ENCODE results near the gene WTAP.
"Not testable (repeated sequence)": the region's sequence is repeated elsewhere in the genome, so short reads cannot be mapped to it uniquely, and the experiment has no call there.

WTAP gene

DNA sequence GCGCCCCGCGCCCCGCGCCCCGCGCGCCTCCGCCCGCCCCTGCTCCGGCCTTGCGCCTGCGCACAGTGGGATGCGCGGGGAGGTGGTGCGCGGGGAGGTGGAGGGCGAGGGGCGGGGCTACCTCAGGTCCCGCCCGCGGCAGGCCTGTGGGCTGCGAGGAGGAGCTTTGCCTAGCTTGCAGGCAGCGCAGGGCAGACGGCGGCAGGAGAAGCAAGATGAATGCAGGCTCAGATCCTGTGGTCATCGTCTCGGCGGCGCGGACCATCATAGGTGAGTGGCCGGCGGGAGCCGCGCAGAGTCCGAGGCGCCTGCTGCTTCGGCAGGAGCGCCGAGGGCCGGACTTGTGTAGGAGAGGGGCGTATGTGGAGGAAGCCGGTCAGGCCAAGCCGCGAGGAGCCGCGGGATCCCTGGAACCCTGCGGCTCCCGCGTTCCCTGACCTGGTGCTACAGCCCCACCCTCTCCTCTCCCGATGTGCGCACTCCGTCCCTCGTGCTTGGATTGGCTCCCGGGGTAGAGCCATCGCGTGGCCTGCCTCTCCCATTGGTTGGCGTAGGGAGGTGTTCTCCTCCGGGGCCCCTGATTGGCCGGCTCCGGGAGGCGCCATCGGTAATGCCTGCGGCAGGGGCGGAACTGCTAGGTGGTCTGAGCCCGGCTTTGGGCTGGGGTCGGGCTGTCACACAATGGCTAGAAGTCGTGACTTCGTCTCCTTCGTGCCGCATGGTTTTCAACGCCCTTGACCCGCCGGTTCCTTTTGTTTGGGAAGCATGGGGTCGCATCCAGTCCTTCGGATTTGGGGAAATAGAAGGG, 34.8 kb downstream of the WTAP start, which contains the start of gene ACAT2:
ACAT2 (plus strand) TSS at position 173 of the 808 bp plus-strand sequence; CDS start at position 216, 43 bp downstream.
- peak; percentile 86 to 92 (median 89) for DNase-seq (ENCODE audit: low read depth in 3 of 3)

DNA sequence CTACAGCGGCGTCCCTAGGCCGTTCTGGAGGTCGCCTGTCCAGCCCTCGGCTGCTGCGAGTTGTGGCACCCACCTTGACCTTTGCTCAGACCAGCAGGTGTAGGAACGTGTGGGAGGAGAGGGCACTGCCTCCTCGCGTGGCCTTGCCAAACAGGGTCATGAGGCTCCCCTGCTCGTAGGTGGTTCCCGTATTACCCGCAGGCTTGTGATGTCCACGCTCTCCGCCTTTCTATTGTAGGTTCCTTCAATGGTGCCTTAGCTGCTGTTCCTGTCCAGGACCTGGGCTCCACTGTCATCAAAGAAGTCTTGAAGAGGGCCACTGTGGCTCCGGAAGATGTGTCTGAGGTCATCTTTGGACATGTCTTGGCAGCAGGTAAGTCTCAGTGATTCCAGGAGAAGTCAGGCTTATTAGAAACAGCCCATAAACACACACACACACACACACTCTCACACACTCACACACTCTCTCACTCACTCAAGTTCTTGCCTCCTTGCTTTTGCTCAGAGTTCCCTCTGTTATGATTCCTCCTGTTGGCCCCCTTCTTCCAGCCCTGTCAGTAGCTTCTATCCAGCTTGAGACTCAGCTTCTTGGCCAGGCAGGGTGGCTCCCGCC, 35.5 kb downstream of the WTAP start:
- DNase-seq (ENCODE audit: low read depth in 3 of 3): no peak

GRCh38 chr6:159766906-159767305, 39.6 kb downstream of the WTAP start:
- no peak for DNase-seq (ENCODE audit: low read depth in 3 of 3)

- DNase-seq (ENCODE audit: low read depth in 3 of 3): no peak
Observed at GRCh38 chr6:159769470-159769869, 42.2 kb downstream of the WTAP start.

DNA sequence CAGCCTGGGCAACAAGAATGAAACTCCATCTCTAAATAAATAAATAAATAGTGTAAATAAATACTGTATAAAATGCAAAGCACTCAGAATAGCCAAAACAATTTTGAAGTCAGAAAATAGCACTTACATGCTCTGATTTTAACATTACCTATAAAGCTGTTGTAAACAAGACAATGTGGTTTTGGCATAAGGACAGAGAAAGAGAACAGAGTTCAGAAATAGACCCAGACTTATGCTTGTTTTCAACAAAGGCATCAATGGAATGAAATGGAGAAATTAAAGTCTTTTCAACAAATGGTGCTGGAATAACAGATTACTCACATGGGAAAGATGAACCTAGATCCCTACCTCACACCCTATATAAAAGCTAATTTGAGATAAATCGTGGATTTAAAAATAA, 44.9 kb downstream of the WTAP start:
- DNase-seq (ENCODE audit: low read depth in 3 of 3): no peak

GRCh38 chr6:159777240-159777904, 50.1 kb downstream of the WTAP start:
- no peak for DNase-seq (ENCODE audit: low read depth in 3 of 3)

- no peak for DNase-seq (ENCODE audit: low read depth in 3 of 3)
Observed at GRCh38 chr6:159778131-159778530, 50.8 kb downstream of the WTAP start.

DNA sequence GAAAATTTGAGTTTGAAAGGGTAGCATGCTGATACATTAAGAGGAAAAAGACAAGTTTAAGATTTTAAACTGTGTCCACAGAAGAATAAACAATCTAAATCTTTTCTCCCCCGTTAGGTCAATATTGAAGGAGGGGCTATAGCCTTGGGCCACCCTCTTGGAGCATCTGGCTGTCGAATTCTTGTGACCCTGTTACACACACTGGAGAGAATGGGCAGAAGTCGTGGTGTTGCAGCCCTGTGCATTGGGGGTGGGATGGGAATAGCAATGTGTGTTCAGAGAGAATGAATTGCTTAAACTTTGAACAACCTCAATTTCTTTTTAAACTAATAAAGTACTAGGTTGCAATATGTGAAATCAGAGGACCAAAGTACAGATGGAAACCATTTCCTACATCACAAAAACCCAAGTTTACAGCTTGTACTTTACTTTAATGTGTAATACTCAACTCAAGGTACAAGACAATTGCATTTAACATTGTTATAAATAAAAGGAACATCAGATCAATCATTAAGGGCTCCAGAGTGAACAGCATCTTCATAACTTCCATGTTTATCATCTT, 51.3 kb downstream of the WTAP start:
- DNase-seq (ENCODE audit: low read depth in 3 of 3): no peak

- DNase-seq (ENCODE audit: low read depth in 3 of 3): peak in 1 of 3 donors; percentile 1
Observed at GRCh38 chr6:159788276-159788675, 61.0 kb downstream of the WTAP start.

DNA sequence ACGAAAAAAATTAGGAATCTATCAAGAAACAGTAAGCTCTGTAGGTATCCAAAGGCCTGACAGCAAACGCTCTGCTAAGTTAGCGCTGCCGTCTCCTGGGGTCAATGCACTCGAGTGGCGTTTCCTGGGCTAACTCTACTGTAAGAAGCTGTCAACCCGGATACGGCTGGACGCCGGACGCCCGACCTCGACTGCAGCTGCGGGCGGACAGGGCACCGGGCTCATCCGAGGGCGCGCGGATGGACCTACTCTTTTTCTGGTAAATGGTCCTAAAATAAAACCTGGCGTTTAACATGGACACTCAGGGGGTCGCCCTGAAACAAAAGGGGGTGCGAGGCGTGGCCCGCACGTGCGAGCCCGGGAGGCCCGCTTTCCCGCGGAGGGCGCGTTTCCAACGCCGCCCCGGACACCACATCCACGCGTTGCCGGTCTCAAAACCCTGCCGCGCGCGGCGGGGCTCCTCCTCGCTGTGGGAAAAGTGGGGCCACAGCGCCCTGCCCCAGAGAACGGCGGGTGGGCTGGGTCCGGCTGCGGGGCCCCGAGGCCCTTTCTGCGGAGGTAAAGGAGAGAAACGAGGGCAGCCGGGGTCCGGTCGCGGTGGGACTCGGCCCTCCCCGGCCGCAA, 61.6 kb downstream of the WTAP start:
- peak in 2 of 3 donors; percentile 5 to 18 for DNase-seq (ENCODE audit: low read depth in 3 of 3)

GRCh38 chr6:159789377-159790148, 62.3 kb downstream of the WTAP start, which contains the start of gene TCP1:
TCP1 (minus strand) TSS chr6:159789602; CDS start chr6:159789468, 134 bp downstream.
- DNase-seq (ENCODE audit: low read depth in 3 of 3): peak; percentile 98 to 99 (median 98)

DNA sequence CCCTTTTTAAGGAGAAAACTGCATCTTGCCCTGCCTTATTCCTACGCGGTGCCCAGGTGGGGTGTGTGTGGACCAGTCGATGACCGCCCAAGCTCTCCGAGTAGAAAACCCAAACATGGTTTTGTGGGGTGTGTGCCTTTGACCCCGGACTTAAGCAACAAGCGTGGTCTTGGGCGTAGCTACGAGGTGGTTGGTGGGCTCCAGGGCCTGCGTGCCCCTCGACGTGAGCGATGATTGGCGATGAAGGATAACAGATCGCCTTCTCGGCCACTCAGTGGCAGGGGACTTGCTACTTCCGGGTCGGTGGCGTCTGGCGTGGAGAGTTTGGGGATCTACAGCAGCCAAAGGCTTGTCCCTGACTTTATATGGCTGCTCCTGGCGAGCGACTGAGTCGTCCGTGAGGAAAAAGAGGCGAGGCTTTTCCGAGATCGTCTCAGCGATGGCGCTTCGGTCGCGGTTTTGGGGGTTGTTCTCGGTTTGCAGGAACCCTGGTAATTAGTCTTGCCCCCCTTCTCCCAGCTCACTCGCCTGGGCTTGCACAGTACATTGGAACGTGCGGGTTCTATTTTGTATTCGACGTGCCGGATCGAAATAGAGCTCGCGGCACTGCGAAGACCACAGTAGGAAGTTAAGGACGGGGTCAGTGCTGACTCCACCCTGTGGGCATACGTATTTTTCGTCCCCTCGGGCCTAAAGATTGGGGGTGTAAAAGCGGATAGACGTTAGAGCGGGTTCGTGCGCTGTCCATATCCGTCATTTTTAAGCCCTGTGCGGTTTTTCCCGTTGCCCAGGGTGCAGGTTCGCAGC, 63.0 kb downstream of the WTAP start, which contains the start of gene MRPL18:
MRPL18 (plus strand) TSS at position 319 of the 807 bp plus-strand sequence; CDS start at position 440, 121 bp downstream.
- DNase-seq (ENCODE audit: low read depth in 3 of 3): peak; percentile 80 to 89 (median 86)

GRCh38 chr6:159790956-159791598, 63.8 kb downstream of the WTAP start:
- peak in 1 of 3 donors; percentile 5 for DNase-seq (ENCODE audit: low read depth in 3 of 3)

GRCh38 chr6:159794976-159795375, 67.7 kb downstream of the WTAP start:
- not testable (repeated sequence) for DNase-seq (ENCODE audit: low read depth in 3 of 3)

GRCh38 chr6:159797554-159797953, 70.2 kb downstream of the WTAP start:
- no peak for DNase-seq (ENCODE audit: low read depth in 3 of 3)

GRCh38 chr6:159800141-159800865, 73.0 kb downstream of the WTAP start, which contains the start of gene PNLDC1:
PNLDC1 (plus strand) TSS chr6:159800276; CDS start chr6:159800308, 32 bp downstream.
- no peak for DNase-seq (ENCODE audit: low read depth in 3 of 3)

DNA sequence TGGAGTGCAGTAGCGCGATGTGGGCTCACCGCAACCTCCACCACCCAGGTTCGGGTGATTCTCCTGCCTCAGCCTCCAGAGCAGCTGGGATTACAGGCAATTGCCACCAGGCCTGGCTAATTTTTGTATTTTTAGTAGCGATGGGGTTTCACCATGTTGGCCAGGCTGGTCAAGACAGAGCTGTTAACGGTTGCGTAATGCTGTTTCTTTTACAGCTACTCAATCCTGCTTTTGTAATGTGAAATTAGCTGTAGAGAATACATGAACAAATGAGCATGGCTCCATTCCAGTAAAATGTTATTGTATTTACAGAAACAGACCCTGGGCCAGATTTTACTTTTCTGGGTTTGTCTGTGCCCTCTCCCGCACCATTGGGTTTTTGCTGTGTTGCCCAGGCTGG, 74.6 kb downstream of the WTAP start:
- DNase-seq (ENCODE audit: low read depth in 3 of 3): no peak

DNA sequence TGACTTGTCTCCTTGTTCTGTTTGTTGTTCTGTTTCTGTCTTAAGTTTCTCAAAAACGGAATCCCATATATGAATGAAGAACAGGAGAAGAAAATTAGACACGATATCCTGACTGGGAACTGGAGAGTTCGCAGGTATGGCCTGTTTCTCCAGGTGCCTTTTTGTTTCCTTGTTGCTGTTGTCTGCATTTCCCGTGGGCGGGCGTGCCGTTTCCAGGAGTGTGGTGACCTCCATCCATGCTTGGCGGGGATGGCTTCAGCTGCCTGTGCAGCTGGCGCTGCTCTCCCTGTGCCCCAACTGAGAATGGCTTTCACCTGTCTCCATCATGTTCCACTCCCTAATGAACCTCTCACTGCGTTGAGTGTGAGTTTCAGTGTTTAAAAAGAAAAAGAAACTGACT, 77.2 kb downstream of the WTAP start:
- DNase-seq (ENCODE audit: low read depth in 3 of 3): no peak
